Measurements from ENCODE around the gene SUGP2. TPM values are rescaled to one million over a fixed set of nuclear protein-coding genes. Genes with fewer than 3 reads are reported as not detected.
A peak's percentile ranks its signal among the peaks of the same experiment; 100 is the strongest.

The SUGP2 gene
- total and polyA plus RNA-seq, 9 of the 15 experiments (the other 6 are each of a cell fraction or from before 2014, with no cell fraction given) = 13.1 to 101 (median 63.1) TPM

DNA sequence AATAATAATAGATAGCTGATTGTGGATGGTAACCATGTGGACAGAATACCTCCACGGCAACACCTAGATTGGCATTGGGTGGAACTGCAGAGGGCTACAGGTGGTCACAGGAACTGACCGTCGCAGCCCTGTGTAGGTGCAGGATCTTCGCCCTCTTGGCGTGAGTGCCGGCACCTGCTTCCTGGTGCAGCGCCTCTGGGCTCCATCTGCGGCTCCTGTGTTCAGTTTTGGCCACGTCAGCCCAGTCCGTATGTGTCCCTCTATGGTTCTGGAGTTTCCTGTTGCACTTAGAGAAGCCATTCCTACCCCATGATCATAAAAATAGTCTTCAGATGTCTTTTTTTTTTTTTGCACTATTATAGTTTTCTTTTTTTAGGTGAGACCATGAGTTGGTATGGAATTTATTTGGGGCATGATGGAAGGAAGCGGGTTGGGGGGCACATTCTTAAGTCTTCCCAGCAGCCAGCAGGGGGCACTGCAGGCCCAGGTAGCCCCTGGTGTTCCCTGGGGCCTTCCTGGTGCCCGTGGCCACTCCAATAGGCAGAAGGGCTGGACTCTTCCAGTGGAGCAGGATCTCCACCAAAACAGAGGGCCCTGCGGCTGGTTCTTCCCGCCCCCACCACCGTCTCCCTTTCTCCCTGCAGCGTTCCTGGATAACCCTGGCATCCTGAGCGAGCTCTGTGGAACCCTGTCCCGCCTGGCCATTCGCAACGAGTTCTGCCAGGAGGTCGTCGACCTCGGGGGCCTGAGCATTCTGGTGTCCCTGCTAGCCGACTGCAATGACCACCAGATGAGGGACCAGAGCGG lies 20.4 kb upstream of the SUGP2 start (continued):
- TF ChIP-seq ZNF740 (CRISPR knock-in tag; IDR thresholded peaks at IDR 0.05) (peak; percentile 42; the same call in 1 of the 2 replicates), ZNF740 (tag; IDR thresholded peaks at IDR 0.05) (no peak), ZBTB26 (CRISPR knock-in tag; IDR thresholded peaks at IDR 0.05) (no peak), MEF2A (IDR thresholded peaks at IDR 0.05; ENCODE audit: control insufficient read depth, low read depth, low read length) (no peak), FOXA3 (CRISPR knock-in tag; conservative IDR thresholded peaks at IDR 0.05 in 1 of 2, IDR thresholded peaks at IDR 0.05 in 1 of 2) (no peak), HINFP (tag; conservative IDR thresholded peaks at IDR 0.05; ENCODE audit: low read depth) (no peak), CTBP1 (IDR thresholded peaks at IDR 0.05; ENCODE audit: borderline replicate concordance) (peak; percentile 16; the same call in 1 of the 2 replicates), FOXP1 (CRISPR knock-in tag; IDR thresholded peaks at IDR 0.05) (no peak), SNRNP70 (optimal IDR thresholded peaks at IDR 0.05; ENCODE audit: low read depth, low read length) (no peak), ZNF174 (CRISPR knock-in tag; IDR thresholded peaks at IDR 0.05) (no peak), PRMT5 (CRISPR knock-in tag; IDR thresholded peaks at IDR 0.05) (no peak), TEAD4 (IDR thresholded peaks at IDR 0.05; ENCODE audit: low read length) (peak; percentile 32), TEAD4 (CRISPR knock-in tag; IDR thresholded peaks at IDR 0.05; ENCODE audit: borderline replicate concordance) (no peak), GTF2F1 (IDR thresholded peaks at IDR 0.05; ENCODE audit: low read depth, low read length) (no peak), FOXM1 (IDR thresholded peaks at IDR 0.05; ENCODE audit: low read depth) (no peak), FOXM1 (CRISPR knock-in tag; IDR thresholded peaks at IDR 0.05; ENCODE audit: low read depth) (no peak), MAZ (CRISPR knock-in tag; conservative IDR thresholded peaks at IDR 0.05 in 1 of 2, IDR thresholded peaks at IDR 0.05 in 1 of 2) (0 out of 4 replicates have a peak, but pooled peaks of 1 of the 2 experiments have one; percentile 19), RBM22 (IDR thresholded peaks at IDR 0.05; ENCODE audit: low read depth, low read length, poor library complexity, severe bottlenecking) (peak; percentile 40), IFI16 (CRISPR knock-in tag; IDR thresholded peaks at IDR 0.05) (no peak), SMC3 (conservative IDR thresholded peaks at IDR 0.05; ENCODE audit: insufficient read depth, low read depth, low read length) (peak; percentile 90)
- TF ChIP-seq, protein P1, sequence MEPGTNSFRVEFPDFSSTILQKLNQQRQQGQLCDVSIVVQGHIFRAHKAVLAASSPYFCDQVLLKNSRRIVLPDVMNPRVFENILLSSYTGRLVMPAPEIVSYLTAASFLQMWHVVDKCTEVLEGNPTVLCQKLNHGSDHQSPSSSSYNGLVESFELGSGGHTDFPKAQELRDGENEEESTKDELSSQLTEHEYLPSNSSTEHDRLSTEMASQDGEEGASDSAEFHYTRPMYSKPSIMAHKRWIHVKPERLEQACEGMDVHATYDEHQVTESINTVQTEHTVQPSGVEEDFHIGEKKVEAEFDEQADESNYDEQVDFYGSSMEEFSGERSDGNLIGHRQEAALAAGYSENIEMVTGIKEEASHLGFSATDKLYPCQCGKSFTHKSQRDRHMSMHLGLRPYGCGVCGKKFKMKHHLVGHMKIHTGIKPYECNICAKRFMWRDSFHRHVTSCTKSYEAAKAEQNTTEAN (CRISPR knock-in tag; IDR thresholded peaks at IDR 0.05) = no peak

Measured in K562 (cell line).